ENCODE data around the gene BORCS6. TPM values are rescaled to one million over a fixed set of nuclear protein-coding genes. Genes with fewer than 3 reads are reported as not detected.

The BORCS6 gene
- total and polyA plus RNA-seq, 9 of the 15 experiments (the other 6 are each of a cell fraction or from before 2014, with no cell fraction given) = 0.01 to 7.4 (median 2.3) TPM

DNA sequence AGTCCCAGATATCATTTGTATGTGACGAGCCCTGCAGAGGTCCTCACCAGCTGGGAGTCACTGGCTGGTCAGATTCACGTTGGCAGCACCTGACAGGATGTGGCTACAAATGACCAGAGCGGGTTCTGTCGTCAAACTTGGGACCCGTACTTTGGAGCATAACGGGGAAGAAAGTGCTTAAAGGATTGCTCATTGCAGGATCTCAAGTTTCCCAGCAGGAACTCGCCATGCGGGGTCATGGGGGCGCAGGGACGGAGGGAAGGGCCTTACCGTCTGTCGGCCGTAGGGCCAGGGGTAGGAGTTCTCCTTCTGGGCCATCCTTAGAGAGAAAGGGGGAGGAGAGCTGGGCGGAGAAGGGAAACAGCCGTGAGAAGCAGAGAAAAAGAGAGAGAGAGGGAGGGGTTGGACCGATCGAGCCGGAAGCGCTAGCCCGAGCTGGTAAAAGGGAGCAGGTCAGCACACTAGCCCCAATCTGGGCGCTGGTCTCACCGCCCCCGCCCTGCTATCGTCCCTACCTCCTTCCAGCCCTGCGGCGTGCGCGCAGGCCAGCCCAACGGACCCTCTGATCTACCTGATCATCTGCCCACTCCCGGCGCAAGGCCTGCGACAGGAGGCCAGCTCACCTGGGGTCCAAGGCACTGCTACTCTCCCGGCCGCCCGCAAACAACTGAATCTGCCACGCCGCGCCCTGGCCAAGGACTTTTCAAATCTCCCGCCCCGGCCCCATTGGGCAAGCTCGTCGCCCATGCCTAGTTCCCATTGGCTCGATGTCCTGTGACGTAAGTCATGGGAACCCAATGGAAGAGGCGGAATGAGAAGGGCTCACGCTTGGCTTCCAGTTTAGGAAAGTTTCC is 20.2 kb upstream of the BORCS6 start, which contains the start of gene AURKB (continued):
- TF ChIP-seq, protein P1, sequence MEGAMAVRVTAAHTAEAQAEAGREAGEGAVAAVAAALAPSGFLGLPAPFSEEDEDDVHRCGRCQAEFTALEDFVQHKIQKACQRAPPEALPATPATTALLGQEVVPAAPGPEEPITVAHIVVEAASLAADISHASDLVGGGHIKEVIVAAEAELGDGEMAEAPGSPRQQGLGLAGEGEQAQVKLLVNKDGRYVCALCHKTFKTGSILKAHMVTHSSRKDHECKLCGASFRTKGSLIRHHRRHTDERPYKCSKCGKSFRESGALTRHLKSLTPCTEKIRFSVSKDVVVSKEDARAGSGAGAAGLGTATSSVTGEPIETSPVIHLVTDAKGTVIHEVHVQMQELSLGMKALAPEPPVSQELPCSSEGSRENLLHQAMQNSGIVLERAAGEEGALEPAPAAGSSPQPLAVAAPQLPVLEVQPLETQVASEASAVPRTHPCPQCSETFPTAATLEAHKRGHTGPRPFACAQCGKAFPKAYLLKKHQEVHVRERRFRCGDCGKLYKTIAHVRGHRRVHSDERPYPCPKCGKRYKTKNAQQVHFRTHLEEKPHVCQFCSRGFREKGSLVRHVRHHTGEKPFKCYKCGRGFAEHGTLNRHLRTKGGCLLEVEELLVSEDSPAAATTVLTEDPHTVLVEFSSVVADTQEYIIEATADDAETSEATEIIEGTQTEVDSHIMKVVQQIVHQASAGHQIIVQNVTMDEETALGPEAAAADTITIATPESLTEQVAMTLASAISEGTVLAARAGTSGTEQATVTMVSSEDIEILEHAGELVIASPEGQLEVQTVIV (CRISPR knock-in tag; IDR thresholded peaks at IDR 0.05; ENCODE audit: borderline replicate concordance) = no peak
- TF ChIP-seq ZNF76 (CRISPR knock-in tag; IDR thresholded peaks at IDR 0.05; ENCODE audit: borderline replicate concordance) (no peak), ZBTB8A (IDR thresholded peaks at IDR 0.05; ENCODE audit: partially characterized antibody) (no peak), CHD4 (IDR thresholded peaks at IDR 0.05; ENCODE audit: insufficient read depth, insufficient replicate concordance, low read depth, low read length, poor library complexity, severe bottlenecking) (no peak), ZKSCAN8 (CRISPR knock-in tag; IDR thresholded peaks at IDR 0.05) (no peak), SP2 (IDR thresholded peaks at IDR 0.05; ENCODE audit: extremely low read depth, low read depth, low read length, poor library complexity, severe bottlenecking) (no peak), FOXA1 (IDR thresholded peaks at IDR 0.05; ENCODE audit: borderline replicate concordance) (no peak)
- TF ChIP-seq, protein P2, sequence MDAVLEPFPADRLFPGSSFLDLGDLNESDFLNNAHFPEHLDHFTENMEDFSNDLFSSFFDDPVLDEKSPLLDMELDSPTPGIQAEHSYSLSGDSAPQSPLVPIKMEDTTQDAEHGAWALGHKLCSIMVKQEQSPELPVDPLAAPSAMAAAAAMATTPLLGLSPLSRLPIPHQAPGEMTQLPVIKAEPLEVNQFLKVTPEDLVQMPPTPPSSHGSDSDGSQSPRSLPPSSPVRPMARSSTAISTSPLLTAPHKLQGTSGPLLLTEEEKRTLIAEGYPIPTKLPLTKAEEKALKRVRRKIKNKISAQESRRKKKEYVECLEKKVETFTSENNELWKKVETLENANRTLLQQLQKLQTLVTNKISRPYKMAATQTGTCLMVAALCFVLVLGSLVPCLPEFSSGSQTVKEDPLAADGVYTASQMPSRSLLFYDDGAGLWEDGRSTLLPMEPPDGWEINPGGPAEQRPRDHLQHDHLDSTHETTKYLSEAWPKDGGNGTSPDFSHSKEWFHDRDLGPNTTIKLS (IDR thresholded peaks at IDR 0.05; ENCODE audit: borderline replicate concordance, low read depth) = peak; percentile 88; the same call in 1 of the 2 replicates
- TF ChIP-seq, protein P3, sequence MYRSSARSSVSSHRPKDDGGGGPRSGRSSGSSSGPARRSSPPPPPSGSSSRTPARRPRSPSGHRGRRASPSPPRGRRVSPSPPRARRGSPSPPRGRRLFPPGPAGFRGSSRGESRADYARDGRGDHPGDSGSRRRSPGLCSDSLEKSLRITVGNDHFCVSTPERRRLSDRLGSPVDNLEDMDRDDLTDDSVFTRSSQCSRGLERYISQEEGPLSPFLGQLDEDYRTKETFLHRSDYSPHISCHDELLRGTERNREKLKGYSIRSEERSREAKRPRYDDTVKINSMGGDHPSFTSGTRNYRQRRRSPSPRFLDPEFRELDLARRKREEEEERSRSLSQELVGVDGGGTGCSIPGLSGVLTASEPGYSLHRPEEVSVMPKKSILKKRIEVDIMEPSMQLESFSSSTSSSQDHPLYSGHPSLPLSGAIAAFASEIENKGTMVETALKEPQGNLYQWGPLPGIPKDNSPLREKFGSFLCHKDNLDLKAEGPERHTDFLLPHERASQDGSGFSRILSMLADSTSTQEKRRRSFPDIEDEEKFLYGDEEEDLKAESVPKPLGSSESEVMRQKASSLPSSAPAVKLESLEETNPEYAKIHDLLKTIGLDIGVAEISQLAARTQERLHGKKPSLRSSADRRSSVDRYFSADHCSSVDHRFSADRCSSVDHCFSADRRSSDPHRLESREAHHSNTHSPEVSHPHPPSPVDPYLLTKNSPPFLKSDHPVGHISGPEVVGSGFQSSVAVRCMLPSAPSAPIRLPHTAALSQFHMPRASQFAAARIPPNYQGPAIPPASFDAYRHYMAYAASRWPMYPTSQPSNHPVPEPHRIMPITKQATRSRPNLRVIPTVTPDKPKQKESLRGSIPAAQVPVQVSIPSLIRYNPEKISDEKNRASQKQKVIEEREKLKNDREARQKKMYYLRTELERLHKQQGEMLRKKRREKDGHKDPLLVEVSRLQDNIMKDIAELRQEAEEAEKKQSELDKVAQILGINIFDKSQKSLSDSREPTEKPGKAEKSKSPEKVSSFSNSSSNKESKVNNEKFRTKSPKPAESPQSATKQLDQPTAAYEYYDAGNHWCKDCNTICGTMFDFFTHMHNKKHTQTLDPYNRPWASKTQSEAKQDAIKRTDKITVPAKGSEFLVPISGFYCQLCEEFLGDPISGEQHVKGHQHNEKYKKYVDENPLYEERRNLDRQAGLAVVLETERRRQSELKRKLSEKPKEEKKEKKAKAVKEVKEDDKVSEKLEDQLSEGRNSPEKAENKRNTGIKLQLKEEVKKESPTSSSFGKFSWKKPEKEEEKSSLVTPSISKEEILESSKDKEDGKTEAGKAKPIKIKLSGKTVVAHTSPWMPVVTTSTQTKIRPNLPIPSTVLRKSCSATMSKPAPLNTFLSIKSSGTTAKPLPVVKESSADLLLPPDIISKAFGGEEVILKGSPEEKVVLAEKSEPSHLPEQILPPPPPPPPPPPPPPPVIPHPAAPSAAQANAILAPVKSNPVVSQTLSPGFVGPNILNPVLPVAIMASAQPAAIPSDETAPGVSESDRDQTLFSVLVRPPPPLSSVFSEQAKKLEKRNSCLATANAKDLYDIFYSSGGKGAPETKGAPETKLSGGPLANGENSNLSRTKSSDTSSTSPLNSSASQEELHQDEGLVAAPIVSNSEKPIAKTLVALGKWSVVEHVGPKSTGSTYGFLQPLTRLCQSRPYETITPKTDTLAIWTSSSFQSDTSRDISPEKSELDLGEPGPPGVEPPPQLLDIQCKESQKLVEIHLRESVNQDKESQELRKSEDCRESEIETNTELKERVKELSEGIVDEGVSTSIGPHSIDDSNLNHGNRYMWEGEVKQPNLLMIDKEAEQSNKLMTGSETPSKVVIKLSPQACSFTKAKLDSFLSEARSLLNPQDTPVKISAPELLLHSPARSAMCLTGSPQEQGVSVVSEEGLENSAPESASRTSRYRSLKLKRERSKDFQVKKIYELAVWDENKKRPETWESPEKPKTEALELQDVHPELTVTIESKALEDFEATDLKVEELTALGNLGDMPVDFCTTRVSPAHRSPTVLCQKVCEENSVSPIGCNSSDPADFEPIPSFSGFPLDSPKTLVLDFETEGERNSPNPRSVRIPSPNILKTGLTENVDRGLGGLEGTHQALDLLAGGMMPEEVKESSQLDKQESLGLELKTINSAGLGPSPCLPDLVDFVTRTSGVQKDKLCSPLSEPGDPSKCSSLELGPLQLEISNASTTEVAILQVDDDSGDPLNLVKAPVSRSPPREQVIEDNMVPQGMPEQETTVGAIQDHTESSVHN (IDR thresholded peaks at IDR 0.05; ENCODE audit: borderline replicate concordance in 1 of 2, low read depth in 1 of 2) = no peak
